HepG2 (cell line): ENCODE data around the gene JPH2. TPM values are rescaled to one million over a fixed set of nuclear protein-coding genes. Genes with fewer than 3 reads are reported as not detected.

Experiments used
- DZIP1 ChIP-seq: sonication (generic); formaldehyde crosslinking; IDR thresholded peaks from 2 replicates; pipeline ENCODE4 v1.5.0; 2020; ENCODE audit warnings: mild to moderate bottlenecking, missing genetic modification reagents
- ELF4 ChIP-seq: sonication (generic); formaldehyde crosslinking; IDR thresholded peaks from 2 replicates; pipeline ENCODE4 v1.5.0; 2020; ENCODE audit warnings: missing genetic modification reagents, mild to moderate bottlenecking, moderate library complexity, borderline replicate concordance
- ETV5 ChIP-seq: IDR thresholded peaks from 2 replicates; pipeline ENCODE4 v1.6.1; 2018; ENCODE audit warnings: missing biosample characterization, missing genetic modification reagents, inconsistent platforms, borderline replicate concordance
- ETV6 ChIP-seq: sonication (generic); formaldehyde crosslinking; conservative IDR thresholded peaks from 2 replicates; pipeline ENCODE4 v1.4.0; 2020; ENCODE audit warnings: missing genetic modification reagents
- HMGXB3 ChIP-seq: sonication (generic); formaldehyde crosslinking; IDR thresholded peaks from 2 replicates; pipeline ENCODE4 v1.4.0; 2020; ENCODE audit warnings: missing genetic modification reagents, borderline replicate concordance
- MNT ChIP-seq: fragments of 450-650 bp; IDR thresholded peaks from 2 replicates; pipeline ENCODE4 v1.6.1; 2016
- ONECUT2 ChIP-seq: sonication (generic); formaldehyde crosslinking; IDR thresholded peaks from 2 replicates; pipeline ENCODE4 v1.4.0; 2020; ENCODE audit warnings: missing genetic modification reagents
- PHF20 ChIP-seq: sonication (generic); formaldehyde crosslinking; IDR thresholded peaks from 2 replicates; pipeline ENCODE4 v1.5.0; 2020; ENCODE audit warnings: mild to moderate bottlenecking, missing genetic modification reagents
- RNF219 ChIP-seq: sonication (generic); formaldehyde crosslinking; IDR thresholded peaks from 2 replicates; pipeline ENCODE4 v1.5.0; 2020; ENCODE audit warnings: mild to moderate bottlenecking, missing genetic modification reagents
- RXRB ChIP-seq: IDR thresholded peaks from 2 replicates; pipeline ENCODE4 v1.6.1; 2016; ENCODE audit warnings: borderline replicate concordance, missing genetic modification reagents, missing compliant biosample characterization
- SAFB2 ChIP-seq: sonication (generic); formaldehyde crosslinking; IDR thresholded peaks from 2 replicates; pipeline ENCODE4 v1.5.1; 2020; ENCODE audit warnings: missing genetic modification reagents, low read depth, mild to moderate bottlenecking, borderline replicate concordance
- ZNF207 ChIP-seq: fragments of 450-650 bp; IDR thresholded peaks from 2 replicates; pipeline ENCODE4 v1.6.1; 2016; ENCODE audit warnings: antibody characterized with exemption, borderline replicate concordance
- ZNF33A ChIP-seq: sonication (generic); formaldehyde crosslinking; IDR thresholded peaks from 2 replicates; pipeline ENCODE4 v1.5.1; 2020; ENCODE audit warnings: missing genetic modification reagents, mild to moderate bottlenecking, moderate library complexity, borderline replicate concordance
- ZNF512 ChIP-seq: sonication (generic); formaldehyde crosslinking; IDR thresholded peaks from 2 replicates; pipeline ENCODE4 v1.4.0; 2020; ENCODE audit warnings: mild to moderate bottlenecking, missing genetic modification reagents
- ZNF572 ChIP-seq: sonication (generic); formaldehyde crosslinking; IDR thresholded peaks from 2 replicates; pipeline ENCODE4 v1.5.1; 2020; ENCODE audit warnings: mild to moderate bottlenecking, missing genetic modification reagents
- polyA plus RNA-seq, 8 experiments: library from polyadenylated mRNA; depleted of rRNA in 3 of 8; stranded (reverse) in 7 of 8; unstranded in 1 of 8; fragments of >200 nt; fragmentation: Illumina TruSeq in 4 of 8; extraction: Trizol in 4 of 8; gene quantifications; 2 replicates each; pipeline versions ENCODE4 v1.2.1 to v1.2.3, GENCODE V29; 2011 to 2016; ENCODE audit warnings: low read depth in 4 of 8, missing spikeins in 1 of 8, mixed read lengths in 1 of 8; ENCODE audit not compliant: insufficient read depth in 1 of 8
- total RNA-seq, 5 experiments: library from RNA; depleted of rRNA; stranded (reverse); fragments of >200 nt; fragmentation: Illumina TruSeq; extraction: Trizol; gene quantifications; 2 replicates each; pipeline ENCODE4 v1.2.3, GENCODE V29; 2016; ENCODE audit warnings: low read depth in 1 of 5

Gene JPH2
- total and polyA plus RNA-seq, 2 of the 13 experiments (the other 11 are each of a cell fraction or from before 2014, with no cell fraction given): 0.42 TPM; not detected in 1

- TF ChIP-seq ELF4 (peak; percentile 81; the same call in 1 of the 2 replicates), ETV6 (CRISPR knock-in tag) (peak; percentile 40; the same call in 1 of the 2 replicates), PHF20 (CRISPR knock-in tag) (peak; percentile 80), MNT (peak; percentile 100), ONECUT2 (CRISPR knock-in tag) (no peak), ZNF512 (CRISPR knock-in tag) (0 out of 2 replicates have a peak, but pooled peaks have one; percentile 40), RNF219 (no peak), ZNF572 (CRISPR knock-in tag) (peak; percentile 87), ZNF33A (peak; percentile 94), RXRB (CRISPR knock-in tag) (peak; percentile 80), DZIP1 (CRISPR knock-in tag) (no peak; the same call in 1 of the 2 replicates), ETV5 (CRISPR knock-in tag) (peak; percentile 12; the same call in 1 of the 2 replicates), SAFB2 (CRISPR knock-in tag) (peak; percentile 47), ZNF207 (no peak), HMGXB3 (CRISPR knock-in tag) (no peak; the same call in 1 of the 2 replicates)
These were observed 23.6 kb upstream of the JPH2 start, which contains the start of gene OSER1 (continued) for GRCh38 chr20:44210406-44211176.
